GM10248 (cell line): ENCODE measurements around the gene CCDC201.
"Not testable (repeated sequence)": the region's sequence is repeated elsewhere in the genome, so short reads cannot be mapped to it uniquely, and the experiment has no call there.

Experiments used
- CTCF ChIA-PET: fragments of 300-600 bp; sonication (Branson Sonifier 250); formaldehyde crosslinking; extraction: SDS; loops from one replicate; lab custom pipeline; 2021; ENCODE audit warnings: antibody characterized with exemption; lab: Yijun Ruan, JAX
- POLR2A ChIA-PET: fragments of 350-650 bp; sonication (Branson Sonifier 250); formaldehyde crosslinking; extraction: SDS; loops from one replicate; lab custom pipeline; 2020; ENCODE audit warnings: antibody characterized with exemption; lab: Yijun Ruan, JAX
- DNase-seq: peaks from one replicate; pipeline ENCODE4 v3.0.0; 2012; ENCODE audit errors: extremely low spot score
- CTCF ChIP-seq: IDR thresholded peaks from 2 replicates; pipeline ENCODE4 v1.5.1; 2012; ENCODE audit warnings: mild to moderate bottlenecking, low read depth; ENCODE audit errors: extremely low read depth, missing control alignments, control extremely low read depth

Gene CCDC201

GRCh38 chr7:45832433-45833177, 40.3 kb downstream of the CCDC201 start:
- DNase-seq, CTCF ChIA-PET, POLR2A ChIA-PET: not testable (repeated sequence)

- DNase-seq, CTCF ChIA-PET: not testable (repeated sequence)
Measured at GRCh38 chr7:45829846-45830245, 43.0 kb downstream of the CCDC201 start.

GRCh38 chr7:45827731-45828130, 45.2 kb downstream of the CCDC201 start:
- POLR2A ChIA-PET, DNase-seq, CTCF ChIA-PET: not testable (repeated sequence)

More at GRCh38 chr7:45829846-45830245, 43.0 kb downstream of the CCDC201 start:
- POLR2A ChIA-PET: not testable (repeated sequence)

GRCh38 chr7:45826550-45826949, 46.3 kb downstream of the CCDC201 start:
- DNase-seq, CTCF ChIA-PET, POLR2A ChIA-PET: not testable (repeated sequence)

GRCh38 chr7:45818763-45819162, 54.1 kb downstream of the CCDC201 start:
- POLR2A ChIA-PET, CTCF ChIA-PET, DNase-seq: not testable (repeated sequence)

DNA sequence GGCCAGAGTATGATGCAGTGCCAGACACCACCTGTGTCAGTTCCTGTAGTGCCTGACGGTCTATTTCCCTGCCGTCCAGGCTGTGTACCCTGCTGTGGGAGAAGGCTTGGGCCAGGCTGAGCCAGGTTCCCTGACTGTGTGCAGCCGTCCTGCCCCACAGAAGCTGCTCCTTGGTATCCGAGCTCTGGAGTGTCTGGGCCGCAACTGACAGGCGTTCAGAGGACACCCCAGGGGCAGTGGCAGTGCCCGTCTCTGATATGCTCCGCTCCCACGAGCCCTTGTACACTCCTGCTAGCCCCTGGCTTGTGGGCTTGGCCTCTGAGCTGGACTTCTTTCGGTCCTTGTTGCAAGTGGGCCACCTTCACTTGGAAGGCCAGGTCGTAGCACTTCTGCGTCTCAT, 55.0 kb downstream of the CCDC201 start:
- CTCF ChIA-PET, POLR2A ChIA-PET, DNase-seq: not testable (repeated sequence)

- DNase-seq, POLR2A ChIA-PET, CTCF ChIA-PET: not testable (repeated sequence)
Measured at GRCh38 chr7:45817016-45817415, 55.9 kb downstream of the CCDC201 start.

GRCh38 chr7:45814216-45815118, 58.4 kb downstream of the CCDC201 start:
- POLR2A ChIA-PET, DNase-seq: not testable (repeated sequence)
- CTCF ChIA-PET: interaction anchor here (1.1 kb wide), 1 partner anchor 152 kb away, joined by 4 read pairs; no protein-coding TSS in a partner anchor

DNA sequence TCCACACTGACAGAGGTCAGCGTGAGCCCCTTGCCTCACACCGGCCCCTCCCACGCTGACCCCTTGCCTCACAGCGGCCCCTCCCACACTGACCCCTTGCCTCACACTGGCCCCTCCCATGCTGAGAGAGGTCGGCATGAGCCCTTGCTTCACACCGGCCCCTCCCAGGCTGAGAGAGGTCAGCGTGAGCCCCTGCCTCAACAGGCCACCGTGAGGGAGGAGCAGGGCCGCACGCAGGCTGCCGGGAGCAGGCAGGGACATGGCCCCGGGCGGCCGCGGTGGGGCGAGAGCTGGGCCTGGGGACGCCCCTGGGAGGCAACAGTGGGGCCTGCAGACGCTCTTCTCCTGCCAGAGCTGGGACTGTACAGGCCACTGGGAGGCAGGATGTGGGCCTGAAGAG, 59.1 kb downstream of the CCDC201 start:
- POLR2A ChIA-PET, DNase-seq, CTCF ChIA-PET: not testable (repeated sequence)

DNA sequence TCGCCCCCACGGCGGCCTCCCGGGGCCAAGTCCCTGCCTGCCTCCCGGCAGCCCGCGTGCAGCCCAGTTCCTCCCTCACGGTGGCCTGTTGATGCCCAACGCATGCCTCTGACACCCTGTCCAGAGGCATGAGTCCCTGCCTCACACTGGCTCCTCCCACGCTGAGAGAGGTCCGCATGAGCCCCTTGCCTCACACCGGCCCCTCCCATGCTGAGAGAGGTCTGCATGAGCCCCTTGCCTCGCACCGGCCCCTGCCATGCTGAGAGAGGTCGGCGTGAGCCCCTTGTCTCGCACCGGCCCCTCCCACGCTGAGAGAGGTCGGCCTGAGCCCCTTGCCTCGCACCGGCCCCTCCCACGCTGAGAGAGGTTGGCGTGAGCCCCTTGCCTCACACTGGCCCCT, 59.9 kb downstream of the CCDC201 start:
- TF ChIP-seq CTCF: no peak
- no peak for DNase-seq
- ChIA-PET POLR2A (no interaction called here), CTCF (no interaction called here)

- DNase-seq, CTCF ChIA-PET, POLR2A ChIA-PET: not testable (repeated sequence)
Measured at GRCh38 chr7:45811652-45812234, 61.1 kb downstream of the CCDC201 start.

DNA sequence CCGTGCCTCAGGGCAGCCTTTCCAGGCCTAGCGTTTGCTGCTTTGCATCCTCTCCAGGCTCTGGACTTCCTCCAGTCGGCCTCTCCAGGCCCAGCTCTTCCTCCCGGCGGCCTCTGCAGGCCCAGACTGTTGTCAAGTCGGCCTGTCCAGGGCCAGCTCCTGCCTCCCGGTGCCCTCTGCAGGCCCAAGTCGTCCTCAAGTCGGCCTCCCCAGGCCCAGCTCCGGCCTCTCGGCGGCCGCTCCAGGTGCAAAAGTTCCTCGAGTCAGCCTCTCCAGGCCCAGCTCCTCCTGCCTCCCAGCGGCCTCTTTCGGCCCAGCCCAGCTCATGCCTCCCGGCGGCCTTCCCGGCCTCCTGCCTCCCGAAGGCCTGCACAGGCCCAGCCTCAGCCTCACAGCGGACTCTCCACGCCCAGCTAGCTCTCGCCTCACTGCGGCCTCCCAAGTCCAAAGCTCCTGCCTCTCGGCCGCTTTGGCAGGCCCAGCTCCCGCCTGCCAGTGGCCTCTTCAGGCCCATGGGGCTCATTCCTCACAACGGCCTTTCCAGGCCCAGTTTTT, 62.4 kb downstream of the CCDC201 start:
- CTCF ChIA-PET, DNase-seq, POLR2A ChIA-PET: not testable (repeated sequence)
